ENCODE data around the gene RAB8A. TPM values are rescaled to one million over a fixed set of nuclear protein-coding genes. Genes with fewer than 3 reads are reported as not detected.

The RAB8A gene
- total RNA-seq, 1 experiment from 2014 or later: 74.0 TPM

GRCh38 chr19:16136185-16136999 is 24.7 kb downstream of the RAB8A start:
- ChIA-PET POLR2A (no interaction called here), CTCF (interaction anchor here (0.5 to 1.7 kb wide), 7 partner anchors 8 to 551 kb away, joined by 3 to 8 read pairs (median 4); partner anchors contain the start of genes FAM32A and HSH2D)
- ATAC-seq: no peak
- Mint-ChIP-seq H3K27me3 (ENCODE audit: low read depth) (peaks cover 15% of the 10 kb centered on the region), H3K9me3 (peaks cover 6% of the 10 kb centered on the region), H3K27ac (no peak overlapping the region), H3K4me3 (no peak overlapping the region), H3K4me1 (peaks cover 5% of the 10 kb centered on the region), H3K36me3 (peaks cover 28% of the 10 kb centered on the region)
- no peak for DNase-seq (ENCODE audit: low spot score)
- TF ChIP-seq ESRRA (CRISPR knock-in tag; IDR thresholded peaks at IDR 0.05; ENCODE audit: borderline replicate concordance): no peak
- no peak for TF ChIP-seq ZNF396 (CRISPR knock-in tag; IDR thresholded peaks at IDR 0.05; ENCODE audit: borderline replicate concordance)
- TF ChIP-seq MAX (CRISPR knock-in tag; IDR thresholded peaks at IDR 0.05): no peak
- no peak for TF ChIP-seq GRHL2 (CRISPR knock-in tag; IDR thresholded peaks at IDR 0.05; ENCODE audit: insufficient replicate concordance, severe bottlenecking)
- no peak for TF ChIP-seq ATF6 (CRISPR knock-in tag; IDR thresholded peaks at IDR 0.05)
- TF ChIP-seq, protein P1, sequence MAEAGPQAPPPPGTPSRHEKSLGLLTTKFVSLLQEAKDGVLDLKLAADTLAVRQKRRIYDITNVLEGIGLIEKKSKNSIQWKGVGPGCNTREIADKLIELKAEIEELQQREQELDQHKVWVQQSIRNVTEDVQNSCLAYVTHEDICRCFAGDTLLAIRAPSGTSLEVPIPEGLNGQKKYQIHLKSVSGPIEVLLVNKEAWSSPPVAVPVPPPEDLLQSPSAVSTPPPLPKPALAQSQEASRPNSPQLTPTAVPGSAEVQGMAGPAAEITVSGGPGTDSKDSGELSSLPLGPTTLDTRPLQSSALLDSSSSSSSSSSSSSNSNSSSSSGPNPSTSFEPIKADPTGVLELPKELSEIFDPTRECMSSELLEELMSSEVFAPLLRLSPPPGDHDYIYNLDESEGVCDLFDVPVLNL (CRISPR knock-in tag; IDR thresholded peaks at IDR 0.05; ENCODE audit: borderline replicate concordance, low read depth): no peak
- no peak for TF ChIP-seq HMGXB4 (CRISPR knock-in tag; IDR thresholded peaks at IDR 0.05)
- TF ChIP-seq GABPB1 (CRISPR knock-in tag; IDR thresholded peaks at IDR 0.05): no peak
- no peak for TF ChIP-seq RELA (CRISPR knock-in tag; IDR thresholded peaks at IDR 0.05; ENCODE audit: borderline replicate concordance)
- no peak for TF ChIP-seq USF2 (CRISPR knock-in tag; IDR thresholded peaks at IDR 0.05)
- TF ChIP-seq NR3C1 (CRISPR knock-in tag; conservative IDR thresholded peaks at IDR 0.05; ENCODE audit: low read depth): no peak
- TF ChIP-seq ATF2 (CRISPR knock-in tag; IDR thresholded peaks at IDR 0.05; ENCODE audit: borderline replicate concordance, low read depth): no peak
- TF ChIP-seq, protein P2, sequence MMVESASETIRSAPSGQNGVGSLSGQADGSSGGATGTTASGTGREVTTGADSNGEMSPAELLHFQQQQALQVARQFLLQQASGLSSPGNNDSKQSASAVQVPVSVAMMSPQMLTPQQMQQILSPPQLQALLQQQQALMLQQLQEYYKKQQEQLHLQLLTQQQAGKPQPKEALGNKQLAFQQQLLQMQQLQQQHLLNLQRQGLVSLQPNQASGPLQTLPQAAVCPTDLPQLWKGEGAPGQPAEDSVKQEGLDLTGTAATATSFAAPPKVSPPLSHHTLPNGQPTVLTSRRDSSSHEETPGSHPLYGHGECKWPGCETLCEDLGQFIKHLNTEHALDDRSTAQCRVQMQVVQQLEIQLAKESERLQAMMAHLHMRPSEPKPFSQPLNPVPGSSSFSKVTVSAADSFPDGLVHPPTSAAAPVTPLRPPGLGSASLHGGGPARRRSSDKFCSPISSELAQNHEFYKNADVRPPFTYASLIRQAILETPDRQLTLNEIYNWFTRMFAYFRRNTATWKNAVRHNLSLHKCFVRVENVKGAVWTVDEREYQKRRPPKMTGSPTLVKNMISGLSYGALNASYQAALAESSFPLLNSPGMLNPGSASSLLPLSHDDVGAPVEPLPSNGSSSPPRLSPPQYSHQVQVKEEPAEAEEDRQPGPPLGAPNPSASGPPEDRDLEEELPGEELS (CRISPR knock-in tag; IDR thresholded peaks at IDR 0.05): no peak
- no peak for TF ChIP-seq ZNF416 (CRISPR knock-in tag; IDR thresholded peaks at IDR 0.05)
- no peak for TF ChIP-seq MLX (CRISPR knock-in tag; IDR thresholded peaks at IDR 0.05)
- TF ChIP-seq MXD4 (CRISPR knock-in tag; IDR thresholded peaks at IDR 0.05; ENCODE audit: borderline replicate concordance): no peak
- TF ChIP-seq, protein P3, sequence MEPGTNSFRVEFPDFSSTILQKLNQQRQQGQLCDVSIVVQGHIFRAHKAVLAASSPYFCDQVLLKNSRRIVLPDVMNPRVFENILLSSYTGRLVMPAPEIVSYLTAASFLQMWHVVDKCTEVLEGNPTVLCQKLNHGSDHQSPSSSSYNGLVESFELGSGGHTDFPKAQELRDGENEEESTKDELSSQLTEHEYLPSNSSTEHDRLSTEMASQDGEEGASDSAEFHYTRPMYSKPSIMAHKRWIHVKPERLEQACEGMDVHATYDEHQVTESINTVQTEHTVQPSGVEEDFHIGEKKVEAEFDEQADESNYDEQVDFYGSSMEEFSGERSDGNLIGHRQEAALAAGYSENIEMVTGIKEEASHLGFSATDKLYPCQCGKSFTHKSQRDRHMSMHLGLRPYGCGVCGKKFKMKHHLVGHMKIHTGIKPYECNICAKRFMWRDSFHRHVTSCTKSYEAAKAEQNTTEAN (CRISPR knock-in tag; IDR thresholded peaks at IDR 0.05): no peak
- TF ChIP-seq ZNF281 (CRISPR knock-in tag; IDR thresholded peaks at IDR 0.05): no peak

Measured in WTC11 (cell line).